Bronchial epithelial cell (primary cell): Measurements from ENCODE around the gene ZNF266. TPM values are rescaled to one million over a fixed set of nuclear protein-coding genes. Genes with fewer than 3 reads are reported as not detected.

ENCODE experiments used
- DNase-seq: peaks from one replicate; pipeline ENCODE4 v3.0.0-alpha.2; 2010; ENCODE audit warnings: low read depth
- FAIRE-seq: peaks from 2 replicates; lab custom pipeline; 2011; peaks lifted over from hg19 to GRCh38; lab: Jason Lieb, UNC
- H3K27me3 ChIP-seq: 2 replicates; pipeline ENCODE4 v1.5.1; 2011; ENCODE audit warnings: low read length; ENCODE audit not compliant: control insufficient read depth, insufficient read depth
- H3K36me3 ChIP-seq: 2 replicates; pipeline ENCODE4 v1.5.1; 2011; ENCODE audit warnings: low read length; ENCODE audit not compliant: control insufficient read depth, insufficient read depth
- H3K4me3 ChIP-seq: 2 replicates; pipeline ENCODE4 v1.5.1; 2011; ENCODE audit warnings: mild to moderate bottlenecking, low read depth, low read length, control low read depth
- CTCF ChIP-seq: IDR thresholded peaks from 2 replicates; pipeline ENCODE4 v1.5.1; 2011; ENCODE audit warnings: mild to moderate bottlenecking, moderate library complexity, low read length, control low read depth, inconsistent platforms; ENCODE audit not compliant: insufficient read depth, severe bottlenecking
- total RNA-seq: library from RNA; depleted of rRNA; stranded (reverse); fragments of >200 nt; gene quantifications from 2 replicates; pipeline ENCODE4 v1.2.1, GENCODE V29; 2014

Gene ZNF266
- total RNA-seq, 1 donor from 2014 or later, result 10.3 TPM

- DNase-seq (no peak), FAIRE-seq (no peak)
- Histone ChIP-seq H3K4me3 (no peak overlapping the region), H3K36me3 (no peaks in the 10 kb centered on the region), H3K27me3 (no peaks in the 10 kb centered on the region)
- no peak for TF ChIP-seq CTCF
Observed at GRCh38 chr19:9370738-9371619, 64.4 kb downstream of the ZNF266 start.

- no peak for TF ChIP-seq CTCF
- no peaks in the 10 kb centered on the region for H3K36me3 ChIP-seq
- FAIRE-seq (no peak), DNase-seq (no peak)
- H3K27me3 ChIP-seq, result no peaks in the 10 kb centered on the region
- peak within 1 kb of the TSS; percentile 27 for H3K4me3 ChIP-seq
Observed at GRCh38 chr19:9362905-9363304, 72.5 kb downstream of the ZNF266 start, which contains the start of gene ZNF177. Gene ZNF177, plus strand, starts transcription at chr19:9363013. Its CDS starts 15,299 bp downstream, at chr19:9378312.

Other genes starting within 250 kb of the ZNF266 start
- not detected in 2 replicates for gene OR7D4, start 216.0 kb downstream of the ZNF266 start, total RNA-seq
- not detected in 2 replicates for gene OR7E24, start 184.6 kb downstream of the ZNF266 start, total RNA-seq
- gene ZNF699, start 125.7 kb downstream of the ZNF266 start, total RNA-seq, result 8.8 and 11.6 TPM in 2 replicates
- 10.8 and 12.1 TPM in 2 replicates for gene ZNF559, start 111.4 kb downstream of the ZNF266 start, total RNA-seq
- gene ZNF177, start 72.6 kb downstream of the ZNF266 start, total RNA-seq, result 0.79 and 1.2 TPM in 2 replicates
- under 0.01 and 0.38 TPM in 2 replicates for gene ZNF560, start 63.0 kb upstream of the ZNF266 start, total RNA-seq
- 17.6 and 19.2 TPM in 2 replicates for gene ZNF426, start 103.1 kb upstream of the ZNF266 start, total RNA-seq
- 47.7 and 48.7 TPM in 2 replicates for gene ZNF121, start 148.9 kb upstream of the ZNF266 start, total RNA-seq
- 46.2 and 64.0 TPM in 2 replicates for gene ZNF561, start 185.7 kb upstream of the ZNF266 start, total RNA-seq
- gene ZNF562, start 239.5 kb upstream of the ZNF266 start, total RNA-seq, result 43.4 and 49.2 TPM in 2 replicates